SKM-1 treated with dmso at 0.1 percent for 144 hours (cell line): Measurements from ENCODE around the gene RNF44.
"Not testable (repeated sequence)": the region's sequence is repeated elsewhere in the genome, so short reads cannot be mapped to it uniquely, and the experiment has no call there.

Source experiments
- DNase-seq: peaks from one replicate; lab custom pipeline; 2025; ENCODE audit not compliant: unreplicated experiment; lab: John Stamatoyannopoulos, UW

The RNF44 gene

DNA sequence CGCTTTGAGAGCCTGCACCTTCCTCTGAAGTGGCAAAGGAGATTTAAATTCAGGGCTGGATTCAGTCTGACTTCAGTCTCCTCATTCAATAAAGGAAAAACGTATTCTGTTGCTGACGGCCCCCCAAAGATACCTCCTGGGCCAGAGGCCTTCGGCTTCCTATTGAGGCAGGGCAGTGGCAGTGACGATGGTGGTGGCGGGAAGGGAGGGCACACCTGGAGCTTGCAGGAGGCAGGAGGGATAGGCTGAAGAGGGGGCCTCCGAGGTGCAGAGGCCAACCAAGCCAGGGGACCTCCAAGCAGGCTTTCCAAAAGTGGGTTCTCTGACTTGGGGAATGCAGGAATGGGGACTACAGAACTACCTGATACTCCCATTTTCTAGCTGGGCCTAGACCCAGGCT is 15.9 kb downstream of the RNF44 start:
- DNase-seq = no peak

DNA sequence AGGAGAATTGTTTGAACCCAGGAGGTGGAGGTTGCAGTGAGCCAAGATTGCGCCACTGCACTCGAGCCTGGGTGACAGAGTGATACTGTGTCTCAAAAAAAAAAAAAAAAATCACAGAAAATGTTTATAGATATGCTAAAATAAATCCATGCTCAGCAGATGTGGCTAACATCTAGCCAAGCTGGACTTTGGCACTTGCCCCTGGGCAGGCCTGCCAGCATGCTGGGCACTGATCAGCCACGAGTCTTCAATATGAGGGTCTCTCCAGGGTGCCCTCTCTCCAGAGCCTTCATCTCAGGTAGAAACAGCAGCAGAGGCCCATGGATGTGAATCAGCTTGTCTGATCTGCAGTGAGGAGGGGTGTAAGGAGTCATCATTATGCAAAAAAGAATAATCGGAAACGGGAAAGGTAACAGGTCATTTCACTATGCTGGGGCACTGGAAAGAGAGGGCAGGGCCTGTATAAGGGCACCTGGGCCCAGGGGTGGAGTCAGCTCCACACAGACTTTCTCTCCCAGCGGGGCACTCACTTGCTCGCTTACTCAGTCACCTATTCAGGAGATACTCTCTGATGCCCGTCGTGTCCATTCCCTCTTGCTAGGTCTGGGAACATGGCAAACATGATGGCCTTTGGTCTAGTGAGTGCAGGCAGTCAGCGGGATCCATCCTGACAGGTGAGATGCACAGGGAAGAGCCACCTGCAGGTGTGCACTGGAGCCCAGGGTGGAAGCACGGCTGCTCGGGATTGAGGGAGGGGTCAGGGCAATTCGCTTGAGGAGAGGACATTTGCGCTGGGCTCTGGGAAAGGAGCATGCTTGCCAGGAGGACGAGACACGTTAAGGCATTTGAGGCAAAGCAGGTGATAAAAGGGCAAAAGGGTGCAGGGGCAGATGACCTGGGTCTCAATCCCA is 17.1 kb downstream of the RNF44 start:
- no peak for DNase-seq

DNA sequence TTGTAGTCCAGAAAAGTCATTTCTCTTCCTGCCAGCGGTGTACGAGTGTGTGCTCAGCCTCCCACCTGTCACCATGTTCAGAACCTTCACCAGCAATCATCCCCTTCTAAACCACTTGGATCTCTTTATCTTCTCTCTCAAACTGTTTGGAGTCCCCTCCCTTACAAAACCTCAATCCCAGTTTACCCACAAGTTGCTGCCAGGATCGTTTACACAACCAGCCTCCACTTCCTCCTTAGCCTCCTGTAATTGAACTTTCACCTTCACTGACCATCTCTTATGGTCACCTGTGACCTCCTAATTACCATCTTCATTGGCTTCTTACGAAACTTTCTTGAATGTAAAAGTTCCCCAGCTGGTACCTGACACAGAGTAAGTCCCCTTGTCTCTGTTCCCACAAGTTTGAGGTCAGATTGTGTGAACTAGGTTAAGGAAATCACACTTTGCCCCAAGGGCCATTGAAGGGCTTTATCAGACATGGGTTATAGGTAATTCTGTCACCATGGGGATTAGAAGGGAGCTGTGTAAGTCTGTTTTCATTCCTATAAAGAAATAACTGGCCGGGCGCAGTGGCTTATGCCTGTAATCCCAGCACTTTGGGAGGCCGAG is 20.0 kb downstream of the RNF44 start:
- DNase-seq = peak; percentile 37

DNA sequence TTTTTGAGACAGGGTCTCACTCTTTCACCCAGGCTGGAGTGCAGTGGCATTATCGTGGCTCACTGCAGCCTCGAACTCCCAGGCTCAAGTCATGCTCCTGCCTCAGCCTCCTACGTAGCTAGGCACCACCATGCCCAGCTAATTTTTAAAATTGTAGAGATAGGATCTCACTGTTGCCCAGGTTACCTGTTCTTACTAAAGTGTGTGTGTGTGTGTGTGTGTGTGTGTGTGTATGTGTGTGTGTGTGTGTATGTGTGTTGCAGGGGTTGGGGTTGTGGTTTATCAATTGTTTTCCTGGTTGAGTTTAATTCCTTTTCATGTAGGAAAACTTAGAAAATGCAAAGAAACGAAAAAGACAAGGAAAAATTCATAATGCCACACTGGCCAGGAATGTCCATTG is 21.8 kb downstream of the RNF44 start:
- no peak for DNase-seq

DNA sequence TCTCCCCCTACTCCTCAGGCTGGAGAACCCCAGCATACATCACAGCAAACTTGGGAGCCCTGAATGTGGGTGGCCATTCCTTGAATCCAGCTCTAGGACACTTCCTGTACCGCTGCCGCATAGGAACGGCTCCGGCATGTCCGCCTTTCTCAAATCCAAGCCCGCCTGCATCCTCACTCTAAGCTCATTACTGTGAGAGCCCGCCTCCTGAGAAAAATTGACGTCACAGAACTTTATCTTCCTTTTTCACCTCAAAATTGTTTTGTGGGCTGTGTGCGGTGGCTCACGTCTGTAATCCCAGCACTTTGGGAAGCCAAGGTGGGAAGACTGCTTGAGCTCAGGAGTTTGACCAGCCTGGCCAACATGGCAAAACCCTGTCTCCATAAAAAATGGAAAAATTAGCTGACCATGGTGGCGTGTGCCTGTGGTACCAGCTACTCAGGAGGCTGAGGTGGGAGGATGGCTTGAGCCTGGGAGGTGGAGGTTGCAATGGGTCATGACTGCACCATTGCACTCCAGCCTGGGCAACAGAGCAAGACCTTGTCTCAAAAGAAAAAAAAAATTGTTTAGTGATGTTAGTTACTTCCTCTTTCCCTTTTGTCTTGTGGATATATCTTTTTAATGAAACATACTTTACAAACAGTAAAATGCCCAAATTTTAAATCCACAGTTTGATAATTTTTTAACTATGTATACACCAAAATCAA is 22.8 kb downstream of the RNF44 start:
- peak; percentile 17 for DNase-seq

- no peak for DNase-seq
Measured at GRCh38 chr5:176513788-176514187, 23.4 kb downstream of the RNF44 start.

- DNase-seq = no peak
Measured at GRCh38 chr5:176508603-176509002, 28.6 kb downstream of the RNF44 start.

DNA sequence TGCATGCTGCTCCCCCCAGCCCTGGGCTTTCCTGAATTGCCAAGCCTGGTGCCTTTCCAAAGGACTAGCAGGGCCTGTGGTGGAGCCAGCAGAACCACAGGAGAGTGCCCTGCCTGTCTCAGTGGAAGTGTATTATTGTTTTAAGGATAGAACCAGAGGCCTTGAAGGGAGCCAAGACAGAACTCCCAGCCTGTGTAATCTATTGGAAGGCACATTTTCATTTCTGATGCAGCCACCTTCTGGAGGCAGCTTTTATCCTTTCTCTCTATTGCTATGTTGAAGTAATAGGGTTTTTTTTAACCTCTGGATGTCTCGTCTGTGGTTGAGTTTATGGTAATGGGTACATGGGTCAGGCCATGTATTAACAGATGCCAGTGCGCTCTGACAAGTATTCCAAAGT is 29.3 kb downstream of the RNF44 start:
- no peak for DNase-seq

- no peak for DNase-seq
Measured at GRCh38 chr5:176503496-176503895, 33.7 kb downstream of the RNF44 start.

- DNase-seq = no peak
Measured at GRCh38 chr5:176501333-176501732, 35.9 kb downstream of the RNF44 start.

DNA sequence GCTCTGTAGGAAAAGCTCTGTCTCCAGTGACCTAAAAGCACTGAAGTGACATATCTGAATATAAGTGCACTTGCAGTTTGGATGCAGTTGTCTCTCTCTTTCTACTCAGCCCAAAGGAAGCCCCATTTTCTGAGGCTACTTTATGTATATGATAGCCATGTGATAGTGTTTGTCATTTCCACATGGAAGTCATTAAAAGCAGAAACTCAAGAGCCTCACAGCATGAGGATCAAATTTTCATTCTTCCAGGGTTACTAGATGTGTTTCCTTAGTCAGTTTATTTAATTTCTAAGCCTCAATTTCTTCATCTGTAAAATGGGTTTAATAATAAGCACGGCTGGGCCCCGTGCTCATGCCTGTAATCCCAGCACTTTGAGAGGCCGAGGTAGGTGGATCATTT is 36.7 kb downstream of the RNF44 start:
- DNase-seq = no peak

GRCh38 chr5:176499273-176499672 is 37.9 kb downstream of the RNF44 start:
- DNase-seq = no peak

- DNase-seq = no peak
Measured at GRCh38 chr5:176497852-176498251, 39.4 kb downstream of the RNF44 start.

DNA sequence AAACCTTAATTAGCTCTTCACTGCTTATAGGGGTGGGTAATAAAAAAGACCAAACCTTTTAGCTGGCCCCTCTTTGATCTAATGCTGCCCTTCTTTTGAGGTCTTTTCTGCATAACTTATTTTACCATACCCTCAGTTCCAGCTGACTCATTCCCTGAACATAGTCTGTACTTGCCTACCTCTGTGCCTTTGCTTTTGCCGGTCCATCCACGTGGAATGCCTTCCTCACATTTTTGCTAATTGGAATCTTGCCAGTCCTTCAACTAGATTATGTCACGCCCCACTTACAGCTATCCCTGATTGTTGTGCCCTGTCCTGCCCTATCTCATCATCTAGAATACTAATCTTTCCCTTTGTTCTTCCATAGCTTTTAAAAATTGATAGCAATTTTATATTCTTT is 44.8 kb downstream of the RNF44 start:
- no peak for DNase-seq

DNA sequence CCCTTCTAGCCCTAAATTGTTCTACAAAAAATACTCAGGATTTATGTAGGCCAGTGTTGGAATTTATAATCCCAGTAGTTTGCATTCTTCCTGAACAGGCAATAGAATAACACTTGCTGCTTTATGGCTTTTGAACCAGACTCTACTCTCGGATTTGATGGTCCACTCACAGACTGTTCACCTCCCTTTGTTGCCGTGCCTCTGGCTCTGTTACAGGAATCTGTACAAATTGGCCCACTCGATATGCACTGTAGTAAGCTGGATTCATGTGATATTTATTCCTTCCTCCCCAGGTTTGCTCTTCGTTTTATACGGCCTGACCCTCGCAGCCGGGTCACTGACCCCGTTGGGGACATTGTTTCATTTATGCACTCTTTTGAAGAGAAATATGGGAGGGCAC is 45.3 kb downstream of the RNF44 start:
- DNase-seq = no peak

DNA sequence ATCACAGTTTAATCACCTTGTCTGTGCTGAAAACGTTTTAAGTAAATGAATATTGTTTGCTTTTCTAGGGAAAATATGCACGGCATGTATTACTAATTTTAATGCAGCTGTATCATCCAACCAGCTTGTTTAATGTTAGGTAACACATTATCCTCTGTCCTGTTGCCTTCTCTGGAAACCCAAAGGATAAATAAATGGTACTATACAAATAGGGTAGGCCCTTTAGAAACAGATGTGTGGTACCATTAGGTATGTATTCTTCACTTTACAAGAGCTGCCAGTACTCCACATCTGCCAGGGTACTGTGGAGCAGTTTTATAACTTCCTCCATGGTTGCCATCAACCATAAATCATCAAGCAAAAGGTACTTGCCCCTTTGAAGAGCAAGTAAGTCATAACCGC is 46.1 kb downstream of the RNF44 start:
- no peak for DNase-seq

DNA sequence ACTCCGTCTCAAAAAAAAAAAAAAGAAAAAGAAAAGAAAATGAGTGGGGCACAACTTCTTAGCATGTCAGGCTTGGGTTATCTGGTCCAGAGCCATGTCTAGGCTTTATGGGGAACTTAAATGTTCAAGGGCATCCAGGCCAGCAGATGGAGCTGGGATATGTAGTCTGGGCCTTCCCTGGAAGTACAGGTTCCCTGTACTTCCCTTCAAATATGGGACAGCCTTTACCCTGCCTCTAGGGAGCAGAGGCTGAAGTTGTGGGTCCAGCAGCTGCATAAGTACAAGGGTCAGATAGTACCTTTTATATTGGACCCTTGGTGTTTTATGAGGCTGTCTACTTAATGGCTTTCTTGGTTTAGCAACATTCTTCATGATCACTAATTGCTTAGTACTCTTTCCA is 46.9 kb downstream of the RNF44 start:
- no peak for DNase-seq

GRCh38 chr5:176489077-176489476 is 48.1 kb downstream of the RNF44 start:
- no peak for DNase-seq

DNA sequence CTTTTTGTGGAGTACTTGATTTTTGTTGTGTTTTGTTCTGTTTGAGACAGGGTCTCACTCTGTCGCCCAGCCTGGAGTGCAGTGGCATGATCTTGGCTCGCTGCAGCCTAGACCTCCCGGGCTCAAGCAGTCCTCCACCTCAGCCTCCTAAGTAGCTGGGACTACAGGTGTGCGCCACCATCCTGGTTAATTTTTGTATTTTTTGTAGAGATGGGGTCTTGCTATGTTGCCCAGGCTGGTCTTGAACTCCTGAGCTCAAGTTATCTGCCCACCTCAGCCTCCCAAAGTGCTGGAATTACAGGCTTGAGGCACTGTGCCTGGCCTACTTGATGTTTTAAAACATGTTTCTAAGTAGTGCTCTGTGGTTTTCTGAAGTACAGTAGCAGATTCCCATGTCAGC is 50.0 kb downstream of the RNF44 start:
- DNase-seq = not testable (repeated sequence)

DNA sequence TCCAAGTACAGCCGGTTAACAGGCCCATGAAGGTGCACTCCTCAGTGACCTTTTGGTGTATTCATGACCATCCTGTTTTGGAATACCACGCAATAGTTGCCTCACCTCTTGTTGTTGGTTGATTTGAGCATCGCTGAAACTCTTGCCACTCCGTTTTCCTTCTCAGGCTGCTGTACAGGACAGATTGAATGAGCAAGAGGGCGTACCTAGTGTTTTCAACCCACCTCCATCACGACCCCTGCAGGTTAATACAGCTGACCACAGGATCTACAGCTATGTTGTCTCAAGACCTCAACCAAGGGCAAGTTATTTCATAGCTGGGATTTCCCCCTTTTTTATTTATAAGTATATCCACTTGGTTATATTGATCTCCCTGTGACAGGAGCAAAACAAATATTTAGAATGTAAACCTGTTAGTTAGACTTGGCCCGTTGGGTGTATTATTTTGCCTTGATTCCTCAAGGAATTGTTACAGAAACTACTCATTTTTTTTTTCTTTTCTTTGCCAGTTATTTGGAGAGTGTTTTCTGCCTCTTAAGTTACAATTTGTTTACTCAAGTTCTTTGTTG is 50.9 kb downstream of the RNF44 start:
- DNase-seq = no peak

GRCh38 chr5:176485176-176485575 is 52.0 kb downstream of the RNF44 start:
- no peak for DNase-seq

GRCh38 chr5:176481711-176482110 is 55.5 kb downstream of the RNF44 start:
- no peak for DNase-seq
